GM13977 (cell line): ENCODE data around the gene PM20D2.

Source experiments
- DNase-seq: peaks from one replicate; pipeline ENCODE4 v3.0.0; 2012; ENCODE audit warnings: low spot score
- in situ Hi-C: fragments of 300-500 bp; cut with MboI; formaldehyde crosslinking; loops from one replicate; pipeline ENCODE4 v1.12.0; 2022; ENCODE audit warnings: low sequenced_read_pairs, low pct_unique_long_range_greater_than_20kb, mixed read lengths, inconsistent platforms; ENCODE audit not compliant: unreplicated experiment
- TF ChIP-seq, protein P1 (sequence below): IDR thresholded peaks from 2 replicates; pipeline ENCODE4 v1.5.1; 2012; ENCODE audit warnings: mild to moderate bottlenecking, control low read depth; ENCODE audit not compliant: insufficient read depth; ENCODE audit errors: extremely low read depth, missing control alignments

Gene PM20D2

DNA sequence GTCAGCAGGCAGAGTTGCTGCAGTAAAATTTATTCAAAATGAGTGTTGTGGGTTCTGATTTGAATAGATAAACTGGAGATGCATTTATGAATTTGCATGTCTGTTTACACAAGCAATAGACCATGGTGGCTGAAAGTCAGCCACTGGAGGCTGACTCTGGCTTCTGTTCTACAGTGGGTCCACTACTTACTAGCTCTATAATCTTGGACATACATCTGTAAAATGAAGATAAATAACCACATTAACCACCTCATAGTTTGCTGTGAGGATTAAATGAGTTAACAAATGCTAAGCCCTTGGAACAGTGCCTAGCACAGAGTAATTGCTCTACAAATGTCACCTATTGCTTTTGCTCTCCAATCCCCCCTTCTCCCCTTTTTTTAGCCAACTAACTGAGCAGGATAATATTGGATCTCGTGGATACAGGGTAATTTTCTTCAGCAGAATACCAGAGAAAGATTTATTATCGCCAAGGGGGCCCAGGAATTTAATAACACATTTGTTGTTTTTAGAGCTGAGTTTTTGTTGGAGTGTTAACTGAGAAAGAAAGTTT, 1.4 kb upstream of the PM20D2 start:
- DNase-seq: peak; percentile 57
- TF ChIP-seq, protein P1, sequence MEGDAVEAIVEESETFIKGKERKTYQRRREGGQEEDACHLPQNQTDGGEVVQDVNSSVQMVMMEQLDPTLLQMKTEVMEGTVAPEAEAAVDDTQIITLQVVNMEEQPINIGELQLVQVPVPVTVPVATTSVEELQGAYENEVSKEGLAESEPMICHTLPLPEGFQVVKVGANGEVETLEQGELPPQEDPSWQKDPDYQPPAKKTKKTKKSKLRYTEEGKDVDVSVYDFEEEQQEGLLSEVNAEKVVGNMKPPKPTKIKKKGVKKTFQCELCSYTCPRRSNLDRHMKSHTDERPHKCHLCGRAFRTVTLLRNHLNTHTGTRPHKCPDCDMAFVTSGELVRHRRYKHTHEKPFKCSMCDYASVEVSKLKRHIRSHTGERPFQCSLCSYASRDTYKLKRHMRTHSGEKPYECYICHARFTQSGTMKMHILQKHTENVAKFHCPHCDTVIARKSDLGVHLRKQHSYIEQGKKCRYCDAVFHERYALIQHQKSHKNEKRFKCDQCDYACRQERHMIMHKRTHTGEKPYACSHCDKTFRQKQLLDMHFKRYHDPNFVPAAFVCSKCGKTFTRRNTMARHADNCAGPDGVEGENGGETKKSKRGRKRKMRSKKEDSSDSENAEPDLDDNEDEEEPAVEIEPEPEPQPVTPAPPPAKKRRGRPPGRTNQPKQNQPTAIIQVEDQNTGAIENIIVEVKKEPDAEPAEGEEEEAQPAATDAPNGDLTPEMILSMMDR: no peak
- in situ Hi-C loops: no loop called here

DNA sequence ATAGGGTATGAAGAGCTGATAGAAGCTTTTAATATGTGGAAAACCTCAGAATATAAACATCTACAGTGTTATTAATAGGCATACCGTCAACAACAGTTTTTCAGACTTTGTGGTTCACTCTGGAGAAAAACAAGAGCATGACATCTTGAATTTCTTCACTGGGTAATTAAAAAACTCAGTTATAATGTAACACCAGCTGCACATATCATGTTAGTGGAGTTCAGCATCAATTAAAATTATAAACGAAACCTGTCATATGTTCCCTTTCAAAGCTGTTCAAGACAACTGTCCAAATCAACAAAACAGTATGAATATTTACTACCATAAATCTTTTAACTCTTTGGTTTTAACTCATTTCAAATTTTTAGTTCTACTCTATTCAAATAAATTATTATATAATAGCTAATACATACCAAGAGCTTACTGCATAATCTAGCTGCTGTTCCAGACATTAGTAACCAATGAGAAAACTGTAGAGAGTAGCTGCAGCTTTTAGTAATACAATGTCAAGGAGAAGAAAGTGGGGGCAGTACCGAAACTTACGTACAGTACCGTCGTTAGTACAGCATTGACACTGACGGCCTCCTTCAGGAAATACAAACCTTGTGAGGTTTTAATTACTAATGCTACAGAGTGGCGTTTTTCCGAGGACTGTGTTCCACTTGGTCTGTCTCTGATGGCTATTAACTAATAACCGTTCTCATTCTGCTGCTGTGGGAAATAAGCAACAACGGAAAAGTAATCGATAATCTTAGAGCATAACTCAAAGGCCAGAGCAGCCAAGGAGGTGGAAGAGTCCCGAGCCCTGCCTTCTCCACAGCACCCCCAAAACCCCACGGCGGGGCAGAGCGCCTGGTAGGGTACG, 532 bp upstream of the PM20D2 start:
- in situ Hi-C loops: no loop called here
- DNase-seq: peak; percentile 84
- TF ChIP-seq, protein P1: no peak

DNA sequence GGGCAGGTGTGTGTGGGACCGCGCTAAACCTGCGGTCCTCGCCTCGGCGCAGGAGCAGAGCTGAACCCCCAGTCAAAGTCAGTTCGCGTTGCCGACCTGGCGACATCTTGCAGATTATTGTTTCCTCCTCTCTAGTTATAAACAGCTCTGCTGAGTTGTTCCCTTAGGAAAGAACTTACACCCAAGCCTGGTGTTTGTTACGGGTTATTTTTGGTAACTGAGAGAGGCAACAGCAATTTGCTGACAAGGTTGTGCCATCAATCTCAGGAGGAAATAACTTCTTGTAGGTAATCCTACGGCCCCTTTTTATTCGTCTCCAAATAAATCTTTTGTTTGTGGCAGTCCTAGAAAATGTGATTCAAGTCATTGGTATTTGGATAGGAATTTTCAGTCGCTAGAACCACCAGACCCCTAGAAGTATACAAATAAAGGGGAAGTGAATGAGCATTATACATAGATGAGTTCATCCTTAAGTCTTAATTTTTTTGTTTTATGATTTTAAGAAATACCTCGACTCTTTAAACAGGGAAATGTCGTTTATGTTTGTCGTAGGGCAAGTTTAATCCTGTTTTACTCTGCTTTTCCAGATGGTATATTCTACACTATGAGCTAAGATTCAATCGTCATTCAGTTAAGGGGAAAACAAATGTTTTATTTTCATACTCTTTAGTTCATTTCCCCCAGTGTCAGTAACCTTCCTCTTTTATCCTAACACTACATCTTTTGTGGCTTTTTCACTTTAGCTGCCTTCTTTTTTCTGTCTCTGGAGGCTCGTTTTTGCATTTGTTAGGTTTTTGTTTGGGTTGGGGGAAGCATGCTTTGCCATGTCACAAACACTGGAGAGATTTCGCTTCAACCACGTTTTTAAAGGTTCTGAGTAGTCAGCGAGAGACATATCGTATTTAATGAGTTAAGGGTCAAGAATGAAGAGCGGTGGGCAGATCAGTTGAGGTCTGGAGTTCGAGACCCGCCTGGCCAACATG, 1.2 kb downstream of the PM20D2 start:
- peak; percentile 48 for DNase-seq
- in situ Hi-C loops: no loop called here
- TF ChIP-seq, protein P1: no peak

DNA sequence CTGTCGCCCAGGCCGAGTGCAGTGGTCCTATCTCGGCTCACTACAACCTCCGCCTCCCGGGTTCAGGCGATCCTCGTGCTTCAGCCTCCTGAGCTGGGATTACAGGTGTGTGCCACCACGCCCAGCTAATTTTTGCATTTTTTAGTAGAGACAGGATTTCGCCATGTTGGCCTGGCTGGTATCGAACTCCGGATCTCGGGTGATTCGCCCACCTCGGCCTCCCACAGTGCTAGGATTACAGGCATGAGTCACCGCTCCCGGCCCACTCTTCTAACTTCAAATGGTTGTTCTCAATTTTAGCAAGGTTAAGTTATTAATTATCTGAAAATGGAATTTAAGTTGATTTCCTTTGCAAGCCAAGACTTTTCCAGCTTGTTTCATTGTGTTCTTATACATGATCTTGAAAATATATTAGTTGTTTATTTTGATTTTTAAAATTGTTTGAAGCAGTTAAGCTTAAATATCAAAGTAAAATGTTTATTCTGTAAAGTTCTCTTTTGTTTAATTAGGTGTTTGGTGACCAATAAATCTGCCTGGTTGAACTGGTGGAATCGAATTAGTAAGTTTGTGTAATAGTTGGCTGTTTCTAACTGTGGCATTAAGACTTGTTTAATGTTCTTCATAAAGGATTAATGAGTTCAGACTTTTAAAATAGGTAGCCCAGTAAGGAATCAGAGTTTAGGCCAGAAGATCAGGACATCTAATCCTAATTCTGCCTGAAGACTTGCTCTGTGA, 2.3 kb downstream of the PM20D2 start:
- TF ChIP-seq, protein P1: no peak
- in situ Hi-C loops: no loop called here

DNA sequence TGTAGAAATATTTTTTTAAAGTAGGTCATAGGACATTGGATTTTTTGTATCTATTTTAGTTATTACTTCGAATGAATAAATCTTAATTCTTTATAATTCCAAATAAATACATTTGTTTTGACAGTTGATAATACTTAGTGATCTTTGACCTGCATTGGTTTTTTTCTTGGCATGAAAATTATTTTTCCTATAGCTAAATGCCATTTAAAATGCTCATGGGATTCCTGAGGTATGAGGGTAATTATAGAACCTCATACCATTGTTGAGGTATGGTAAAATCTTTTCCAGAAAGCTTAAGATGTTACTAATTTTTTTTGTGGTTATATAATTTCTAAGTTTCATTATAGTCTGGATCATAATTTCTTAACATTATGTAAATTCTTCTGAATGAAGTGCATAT, 8.3 kb downstream of the PM20D2 start:
- in situ Hi-C loops: no loop called here
- TF ChIP-seq, protein P1: no peak
- no peak for DNase-seq

More for the DNA sequence above, 2.3 kb downstream of the PM20D2 start:
- DNase-seq: no peak
